ENCODE measurements around the gene FAM98C. TPM values are rescaled to one million over a fixed set of nuclear protein-coding genes. Genes with fewer than 3 reads are reported as not detected.

The FAM98C gene
- total and polyA plus RNA-seq, 2 experiments from 2014 or later: 13.8 to 27.3 TPM

DNA sequence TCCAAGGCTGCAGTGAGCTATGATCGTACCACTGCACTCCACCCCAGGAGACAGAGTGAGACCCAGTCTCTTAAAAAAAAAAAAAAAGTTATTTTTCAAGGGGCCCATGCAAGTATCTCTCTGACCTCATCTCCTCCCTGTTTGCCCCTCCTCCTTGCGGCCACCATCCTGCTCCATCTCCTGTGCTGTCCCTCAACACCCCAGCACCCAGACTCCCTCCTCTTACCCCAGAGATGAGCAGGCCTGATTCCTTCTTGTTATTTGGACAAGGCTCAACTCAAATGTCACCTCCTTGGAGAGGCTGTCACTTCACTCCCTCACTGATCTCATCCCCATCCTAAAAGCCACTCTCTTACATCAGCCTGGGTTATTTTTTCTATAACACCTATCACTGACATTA lies 35.0 kb downstream of the FAM98C start:
- H3K4me2 ChIP-seq (ENCODE audit: unreplicated experiment): no peak overlapping the region
- H3K9ac ChIP-seq: no peak overlapping the region
- H4K20me1 ChIP-seq (ENCODE audit: insufficient read depth): no peaks in the 10 kb centered on the region
- H3K9me3 ChIP-seq (ENCODE audit: low read depth): no peaks in the 10 kb centered on the region
- no peak overlapping the region for H3K4me3 ChIP-seq
- no peaks in the 10 kb centered on the region for H3K36me3 ChIP-seq (ENCODE audit: low read depth)
- no peaks in the 10 kb centered on the region for H3K9me2 ChIP-seq (ENCODE audit: insufficient read depth)
- H3K4me1 ChIP-seq (ENCODE audit: insufficient read depth): no peaks in the 10 kb centered on the region
- no peaks in the 10 kb centered on the region for H3K79me2 ChIP-seq (ENCODE audit: insufficient read depth)
- DNase-seq: no peak
- no peaks in the 10 kb centered on the region for H3F3A ChIP-seq (ENCODE audit: insufficient read depth)
- no peak for TF ChIP-seq EZH2phosphoT487 (IDR thresholded peaks at IDR 0.05; ENCODE audit: insufficient read depth, low read depth)
- no peak for TF ChIP-seq EZH2 (IDR thresholded peaks at IDR 0.05; ENCODE audit: insufficient read depth, poor library complexity, severe bottlenecking)
- in situ Hi-C loops (cut with MboI): no loop called here
- no peak overlapping the region for H3K27ac ChIP-seq
- no peak overlapping the region for H2AFZ ChIP-seq
- H3K27me3 ChIP-seq (replicated peaks; ENCODE audit: insufficient read depth): peaks cover 12% of the 10 kb centered on the region; the same call in 1 of the 2 replicates
- 68 to 71% methylated on average over 2 of the region's 2 CpGs for WGBS, 2 experiments (ENCODE audit: low coverage in 1 of 2, low lambda C conversion rate in 2 of 2, missing lambda C conversion rate in 2 of 2)

DNA sequence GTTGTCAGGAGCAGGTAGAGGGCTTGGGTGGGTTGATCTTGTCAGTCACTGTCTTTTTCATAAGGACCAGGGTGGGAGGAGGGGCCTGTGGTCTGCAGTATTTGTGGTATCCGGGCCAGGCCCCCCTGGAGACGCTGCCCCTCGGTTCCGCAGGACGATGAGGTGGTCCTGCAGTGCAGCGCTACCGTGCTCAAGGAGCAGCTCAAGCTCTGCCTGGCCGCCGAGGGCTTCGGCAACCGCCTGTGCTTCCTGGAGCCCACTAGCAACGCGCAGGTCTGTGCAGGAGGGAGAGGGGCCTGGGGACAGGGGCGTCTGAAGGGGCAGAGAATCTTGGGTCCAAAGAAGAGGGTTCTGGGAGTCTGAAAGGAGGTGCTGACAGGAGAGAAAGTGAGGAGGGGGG lies 37.7 kb downstream of the FAM98C start:
- in situ Hi-C loops (cut with MboI): no loop called here
- WGBS, 2 experiments (ENCODE audit: low coverage in 1 of 2, low lambda C conversion rate in 2 of 2, missing lambda C conversion rate in 2 of 2): 49 to 56% methylated on average over 12 to 14 of the region's 14 CpGs

DNA sequence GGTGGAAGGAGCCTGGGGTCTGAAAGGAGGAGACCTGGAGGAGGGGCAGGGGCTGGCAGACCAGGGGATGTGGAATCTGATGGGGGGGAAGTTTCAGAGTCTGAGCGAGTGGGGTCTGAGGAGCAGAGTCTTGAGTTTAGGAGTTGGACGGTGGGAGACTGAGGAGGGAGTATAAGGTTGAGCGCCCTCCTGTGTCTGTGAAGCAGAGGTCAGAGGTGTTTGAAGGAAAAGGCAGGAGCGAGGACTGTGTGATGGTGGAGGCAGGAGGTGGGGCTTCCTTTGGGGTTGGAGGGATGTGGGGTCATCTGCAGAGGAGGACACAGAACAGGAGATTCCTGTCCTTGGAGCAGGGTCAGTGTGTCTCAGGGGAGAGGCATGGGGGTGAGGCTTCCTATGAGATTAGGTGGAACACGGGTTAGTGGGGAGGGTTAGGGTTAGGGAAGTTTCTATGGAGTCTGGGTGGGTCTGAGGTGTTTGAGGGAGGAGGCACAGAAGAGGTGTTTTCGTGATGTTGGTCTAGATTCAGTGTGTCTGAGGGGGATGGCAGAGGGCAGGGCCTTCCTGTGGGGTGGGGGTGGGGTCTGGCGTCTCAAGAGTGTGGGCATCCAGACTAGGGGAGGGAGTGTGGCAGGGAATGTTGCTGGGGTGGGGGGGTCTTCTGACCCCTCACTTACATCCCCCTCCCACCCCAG lies 38.9 kb downstream of the FAM98C start:
- Histone ChIP-seq H3K9ac (no peak overlapping the region), H3K4me2 (ENCODE audit: unreplicated experiment) (no peak overlapping the region), H3K4me3 (no peak overlapping the region), H3K27ac (no peak overlapping the region), H4K20me1 (ENCODE audit: insufficient read depth) (no peaks in the 10 kb centered on the region), H3K4me1 (ENCODE audit: insufficient read depth) (no peaks in the 10 kb centered on the region), H3K27me3 (replicated peaks; ENCODE audit: insufficient read depth) (0 out of 2 replicates have a peak, but pooled peaks cover 8% of the 10 kb centered on the region), H3F3A (ENCODE audit: insufficient read depth) (no peaks in the 10 kb centered on the region), H2AFZ (no peak overlapping the region), H3K79me2 (ENCODE audit: insufficient read depth) (no peaks in the 10 kb centered on the region), H3K36me3 (ENCODE audit: low read depth) (no peaks in the 10 kb centered on the region), H3K9me3 (ENCODE audit: low read depth) (no peaks in the 10 kb centered on the region), H3K9me2 (ENCODE audit: insufficient read depth) (no peaks in the 10 kb centered on the region)
- 19% methylated on average over 5 to 7 of the region's 7 CpGs for WGBS, 2 experiments (ENCODE audit: low coverage in 1 of 2, low lambda C conversion rate in 2 of 2, missing lambda C conversion rate in 2 of 2)
- DNase-seq: peak; percentile 13
- in situ Hi-C loops (cut with MboI): no loop called here
- TF ChIP-seq EZH2phosphoT487 (IDR thresholded peaks at IDR 0.05; ENCODE audit: insufficient read depth, low read depth): no peak
- no peak for TF ChIP-seq EZH2 (IDR thresholded peaks at IDR 0.05; ENCODE audit: insufficient read depth, poor library complexity, severe bottlenecking)

More for the DNA sequence above, 37.7 kb downstream of the FAM98C start:
- no peak for DNase-seq
- Histone ChIP-seq H4K20me1 (ENCODE audit: insufficient read depth) (no peaks in the 10 kb centered on the region), H2AFZ (no peak overlapping the region), H3K4me1 (ENCODE audit: insufficient read depth) (no peaks in the 10 kb centered on the region), H3K36me3 (ENCODE audit: low read depth) (no peaks in the 10 kb centered on the region), H3K9me3 (ENCODE audit: low read depth) (no peaks in the 10 kb centered on the region), H3K79me2 (ENCODE audit: insufficient read depth) (no peaks in the 10 kb centered on the region), H3K4me2 (ENCODE audit: unreplicated experiment) (no peak overlapping the region), H3K9me2 (ENCODE audit: insufficient read depth) (no peaks in the 10 kb centered on the region), H3F3A (ENCODE audit: insufficient read depth) (no peaks in the 10 kb centered on the region), H3K9ac (no peak overlapping the region), H3K27ac (no peak overlapping the region), H3K4me3 (no peak overlapping the region), H3K27me3 (replicated peaks; ENCODE audit: insufficient read depth) (0 out of 2 replicates have a peak, but pooled peaks cover 8% of the 10 kb centered on the region)
- no peak for TF ChIP-seq EZH2 (IDR thresholded peaks at IDR 0.05; ENCODE audit: insufficient read depth, poor library complexity, severe bottlenecking)
- no peak for TF ChIP-seq EZH2phosphoT487 (IDR thresholded peaks at IDR 0.05; ENCODE audit: insufficient read depth, low read depth)

DNA sequence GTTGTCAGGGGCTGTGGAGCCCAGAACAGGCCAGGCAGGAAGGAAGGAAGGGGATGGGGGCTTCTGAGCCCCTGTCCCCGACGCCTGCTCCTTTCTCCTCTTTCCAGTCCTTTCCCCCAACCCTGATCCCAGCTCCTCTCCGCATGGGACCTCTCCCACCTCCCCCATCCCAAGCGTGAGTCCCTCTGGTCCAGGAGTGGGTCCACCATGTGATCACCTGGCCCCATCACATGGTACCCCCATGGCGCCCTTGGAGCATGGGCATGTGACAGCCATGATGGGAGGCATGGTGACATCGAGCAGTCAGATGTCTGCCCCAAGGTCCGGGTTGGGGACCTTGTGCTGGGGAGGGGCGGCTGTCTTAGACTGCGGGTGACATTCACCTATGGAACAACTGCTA lies 39.8 kb downstream of the FAM98C start:
- no peak overlapping the region for H3K4me3 ChIP-seq
- H3K4me2 ChIP-seq (ENCODE audit: unreplicated experiment): no peak overlapping the region
- 72 to 73% methylated on average over 8 to 9 of the region's 9 CpGs for WGBS, 2 experiments (ENCODE audit: low coverage in 1 of 2, low lambda C conversion rate in 2 of 2, missing lambda C conversion rate in 2 of 2)

More for the DNA sequence above, 39.8 kb downstream of the FAM98C start:
- Histone ChIP-seq H4K20me1 (ENCODE audit: insufficient read depth) (no peaks in the 10 kb centered on the region), H3K4me1 (ENCODE audit: insufficient read depth) (no peaks in the 10 kb centered on the region), H3K9me3 (ENCODE audit: low read depth) (no peaks in the 10 kb centered on the region), H3K36me3 (ENCODE audit: low read depth) (no peaks in the 10 kb centered on the region), H3K27ac (no peak overlapping the region), H2AFZ (no peak overlapping the region), H3K27me3 (replicated peaks; ENCODE audit: insufficient read depth) (no peaks in the 10 kb centered on the region), H3K79me2 (ENCODE audit: insufficient read depth) (no peaks in the 10 kb centered on the region), H3F3A (ENCODE audit: insufficient read depth) (no peaks in the 10 kb centered on the region), H3K9me2 (ENCODE audit: insufficient read depth) (no peaks in the 10 kb centered on the region), H3K9ac (no peak overlapping the region)
- in situ Hi-C loops (cut with MboI): no loop called here
- no peak for DNase-seq
- TF ChIP-seq EZH2 (IDR thresholded peaks at IDR 0.05; ENCODE audit: insufficient read depth, poor library complexity, severe bottlenecking) (no peak), EZH2phosphoT487 (IDR thresholded peaks at IDR 0.05; ENCODE audit: insufficient read depth, low read depth) (no peak)

Measured in GM23248 (cell line).